ENCODE results near the gene VPS18.
A peak's percentile ranks its signal among the peaks of the same experiment; 100 is the strongest.
"Not testable (repeated sequence)": the region's sequence is repeated elsewhere in the genome, so short reads cannot be mapped to it uniquely, and the experiment has no call there.

VPS18 gene

GRCh38 chr15:40893733-40894680, at the start of gene VPS18:
Gene VPS18 (plus strand): TSS chr15:40894450. CDS start chr15:40894769, 319 bp downstream.
- DNase-seq (ENCODE audit: low read depth): peak; percentile 99

GRCh38 chr15:40844696-40845030, 49.6 kb upstream of the VPS18 start:
- DNase-seq (ENCODE audit: low read depth): no peak

GRCh38 chr15:40845036-40845435, 49.2 kb upstream of the VPS18 start:
- no peak for DNase-seq (ENCODE audit: low read depth)

DNA sequence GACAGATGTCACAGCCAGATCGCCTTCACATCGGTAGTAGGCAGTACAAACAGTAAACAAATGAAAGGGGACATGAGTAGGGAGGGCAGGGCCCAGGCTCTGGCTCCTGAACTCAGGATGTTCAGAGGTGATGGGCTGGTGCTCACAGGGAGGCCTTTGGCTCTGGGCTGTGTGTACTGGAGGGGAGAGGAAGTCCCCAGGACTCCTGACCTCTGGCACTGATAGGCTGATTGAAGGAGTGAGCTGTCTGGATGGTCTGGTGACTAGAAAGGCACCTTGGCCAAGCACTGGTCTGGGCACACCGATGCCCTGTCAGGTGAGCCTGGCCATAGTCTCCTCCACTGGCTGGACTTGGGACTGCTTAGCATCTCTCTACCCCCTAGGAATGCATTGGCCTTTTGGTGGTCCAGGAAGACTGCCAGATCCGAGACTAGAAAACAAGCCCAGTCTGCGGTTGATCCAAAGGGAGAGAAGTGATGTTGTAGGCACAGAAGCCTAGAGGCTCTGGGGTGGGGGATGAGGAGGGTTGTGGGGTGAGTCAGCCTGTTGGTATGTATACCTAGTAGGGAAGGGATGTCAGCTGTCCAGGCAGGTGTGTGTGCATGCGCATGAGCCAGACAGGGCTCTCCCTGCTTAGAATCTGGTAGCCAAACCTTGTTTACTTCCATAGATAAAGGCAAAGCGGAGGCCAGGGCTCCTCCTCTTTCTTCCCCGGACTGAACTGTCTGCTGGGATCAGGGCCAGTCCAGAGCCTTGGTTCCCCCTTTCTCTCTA, 48.6 kb upstream of the VPS18 start:
- no peak for DNase-seq (ENCODE audit: low read depth)

GRCh38 chr15:40846841-40847222, 47.4 kb upstream of the VPS18 start:
- DNase-seq (ENCODE audit: low read depth): no peak

DNA sequence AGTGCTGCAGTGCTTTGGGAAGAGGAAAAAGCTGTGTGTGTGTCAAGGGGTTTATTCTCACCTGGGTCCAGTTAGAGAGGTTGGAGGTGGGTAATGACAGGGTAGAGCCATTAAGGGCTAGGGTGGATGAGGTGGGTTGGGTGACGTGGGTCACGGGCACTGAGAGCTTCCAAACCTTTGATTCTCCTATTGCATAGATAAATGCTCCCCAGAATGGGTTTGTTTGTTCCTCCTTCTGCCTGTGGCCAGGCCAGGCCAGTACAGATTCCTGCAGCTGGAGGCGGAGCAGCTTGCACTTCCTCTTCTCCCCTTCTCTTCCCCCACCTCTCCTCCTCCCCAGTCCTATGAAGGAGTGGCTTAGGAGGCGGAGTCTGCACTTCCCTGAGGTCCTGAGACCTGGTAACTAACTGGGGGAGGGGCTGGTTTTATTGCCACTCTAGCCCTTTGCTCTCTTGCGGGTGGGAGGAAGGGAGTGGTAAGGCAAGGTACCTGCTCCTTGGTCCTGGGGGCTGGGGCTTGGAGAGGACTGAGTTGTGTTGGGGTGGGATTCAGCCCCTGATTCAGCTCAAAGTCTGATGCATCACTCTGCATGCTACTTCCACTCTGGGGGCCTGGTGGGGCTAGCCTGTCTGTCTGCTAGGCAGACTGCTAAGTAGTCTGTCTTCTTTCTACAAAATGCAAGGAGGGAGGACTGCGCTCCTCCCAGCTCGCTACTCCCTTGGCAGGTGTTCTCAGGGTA, 46.9 kb upstream of the VPS18 start:
- no peak for DNase-seq (ENCODE audit: low read depth)

DNA sequence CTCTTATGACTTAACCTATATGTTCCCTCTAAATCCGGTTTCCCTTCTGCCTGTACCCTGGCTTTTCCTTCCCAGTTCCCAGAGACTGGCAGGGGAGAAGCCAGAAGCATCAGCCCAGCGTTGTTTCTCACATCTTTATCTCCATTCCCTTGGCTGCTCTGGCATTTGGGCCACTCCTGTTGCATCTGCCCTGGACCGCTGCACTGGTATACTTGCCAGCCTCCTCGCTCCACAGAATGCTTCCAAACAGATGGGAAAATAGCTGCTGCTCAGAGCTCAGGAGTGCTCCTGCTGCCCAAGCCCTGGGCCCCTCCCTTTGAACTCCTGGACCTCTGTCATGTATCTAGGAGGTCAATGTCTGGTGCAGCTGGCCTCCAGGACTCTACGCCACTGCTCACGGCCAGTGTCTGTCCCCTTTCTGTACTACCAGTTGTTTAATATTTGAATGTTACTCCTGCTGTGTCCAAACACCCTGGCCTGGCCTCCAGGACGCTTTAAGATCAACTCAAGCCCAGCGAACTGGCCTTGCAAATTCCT, 43.6 kb upstream of the VPS18 start:
- no peak for DNase-seq (ENCODE audit: low read depth)

DNA sequence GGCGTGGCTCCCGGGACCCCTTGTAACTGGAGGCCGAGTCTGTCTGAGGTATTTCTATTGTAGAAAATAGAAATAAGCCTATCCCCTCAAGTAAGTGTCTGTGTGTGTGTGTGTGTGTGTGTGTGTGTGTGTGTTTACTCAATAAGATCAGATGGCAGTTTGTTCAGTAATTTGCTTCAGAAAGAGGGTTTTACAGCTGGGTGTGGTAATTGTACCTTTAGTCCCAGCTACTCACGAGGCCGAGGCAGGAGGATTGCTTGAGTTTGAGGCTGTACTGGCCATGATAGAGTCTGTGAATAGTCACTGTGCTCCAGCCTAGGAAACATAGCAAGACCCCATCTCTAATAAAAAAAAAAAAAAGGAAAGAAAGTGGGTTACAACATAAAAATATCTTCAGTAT, 41.7 kb upstream of the VPS18 start:
- DNase-seq (ENCODE audit: low read depth): no peak

- no peak for DNase-seq (ENCODE audit: low read depth)
Observed at GRCh38 chr15:40853241-40853890, 40.9 kb upstream of the VPS18 start.

- no peak for DNase-seq (ENCODE audit: low read depth)
Observed at GRCh38 chr15:40854161-40854560, 40.1 kb upstream of the VPS18 start.

DNA sequence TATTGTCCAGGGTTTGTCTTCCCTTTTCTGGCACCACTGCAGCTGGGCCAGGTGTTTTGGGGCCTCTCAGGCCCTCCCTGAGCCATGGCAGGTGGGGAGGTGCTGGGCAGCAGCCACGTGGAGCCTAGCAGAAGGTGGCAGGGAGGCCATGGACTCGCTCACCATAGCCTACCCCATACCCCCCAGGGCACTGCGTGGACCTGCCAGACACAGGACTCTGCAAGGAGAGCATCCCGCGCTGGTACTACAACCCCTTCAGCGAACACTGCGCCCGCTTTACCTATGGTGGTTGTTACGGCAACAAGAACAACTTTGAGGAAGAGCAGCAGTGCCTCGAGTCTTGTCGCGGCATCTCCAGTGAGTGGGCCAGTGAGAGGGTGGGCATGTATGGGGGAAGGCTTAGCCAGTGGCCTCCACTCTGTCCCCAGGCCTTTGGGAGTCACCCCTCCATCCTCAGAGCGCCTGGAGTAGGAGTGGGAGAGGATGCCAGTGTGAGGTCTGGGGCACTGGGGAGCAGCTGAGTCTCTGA, 38.5 kb upstream of the VPS18 start:
- no peak for DNase-seq (ENCODE audit: low read depth)

DNA sequence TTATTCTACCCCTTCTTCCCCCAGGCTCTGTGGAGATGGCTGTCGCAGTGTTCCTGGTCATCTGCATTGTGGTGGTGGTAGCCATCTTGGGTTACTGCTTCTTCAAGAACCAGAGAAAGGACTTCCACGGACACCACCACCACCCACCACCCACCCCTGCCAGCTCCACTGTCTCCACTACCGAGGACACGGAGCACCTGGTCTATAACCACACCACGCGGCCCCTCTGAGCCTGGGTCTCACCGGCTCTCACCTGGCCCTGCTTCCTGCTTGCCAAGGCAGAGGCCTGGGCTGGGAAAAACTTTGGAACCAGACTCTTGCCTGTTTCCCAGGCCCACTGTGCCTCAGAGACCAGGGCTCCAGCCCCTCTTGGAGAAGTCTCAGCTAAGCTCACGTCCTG, 37.5 kb upstream of the VPS18 start:
- DNase-seq (ENCODE audit: low read depth): no peak

- peak; percentile 76 for DNase-seq (ENCODE audit: low read depth)
Observed at GRCh38 chr15:40857601-40858341, 36.5 kb upstream of the VPS18 start.

DNA sequence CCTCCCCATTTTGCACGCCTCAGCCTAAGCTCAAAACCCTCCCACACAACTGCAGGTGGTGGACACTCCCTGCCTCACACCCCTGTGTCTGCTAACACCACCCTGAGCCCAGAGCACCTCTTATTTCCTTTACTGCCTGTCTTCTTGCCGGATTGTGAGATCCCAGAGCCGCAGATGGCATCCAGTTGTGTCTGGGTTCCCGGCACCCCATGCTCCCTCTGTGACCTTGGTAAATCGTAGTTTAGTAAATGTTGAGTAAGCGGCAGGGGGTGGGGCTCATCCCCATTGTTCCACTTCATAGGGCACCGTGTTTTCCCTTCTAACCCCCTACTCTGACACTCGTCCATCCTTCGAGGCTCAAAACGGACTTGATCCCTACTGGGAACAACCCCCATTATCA, 35.5 kb upstream of the VPS18 start:
- no peak for DNase-seq (ENCODE audit: low read depth)

- DNase-seq (ENCODE audit: low read depth): peak; percentile 69
Observed at GRCh38 chr15:40859206-40859851, 34.9 kb upstream of the VPS18 start.

DNA sequence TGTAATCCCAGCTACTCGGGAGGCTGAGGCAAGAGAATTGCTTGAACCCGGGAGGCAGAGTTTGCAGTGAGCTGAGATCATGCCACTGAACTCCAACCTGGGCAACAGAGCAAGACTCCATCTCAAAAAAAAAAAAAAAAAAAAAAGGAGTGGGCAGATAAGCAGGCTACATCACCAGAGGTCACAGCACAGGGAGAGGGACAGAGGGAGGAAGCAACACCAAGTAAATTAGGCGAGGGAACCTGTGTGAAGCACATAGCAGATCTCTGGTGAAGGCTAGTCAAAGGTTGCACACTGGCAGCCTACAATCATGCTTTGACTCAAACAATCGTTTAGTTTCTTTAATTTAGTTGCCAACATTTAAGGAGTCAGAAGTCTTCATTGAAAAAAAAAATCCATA, 33.1 kb upstream of the VPS18 start:
- DNase-seq (ENCODE audit: low read depth): not testable (repeated sequence)

GRCh38 chr15:40863660-40864270, 30.5 kb upstream of the VPS18 start:
- DNase-seq (ENCODE audit: low read depth): no peak

- no peak for DNase-seq (ENCODE audit: low read depth)
Observed at GRCh38 chr15:40867199-40867598, 27.1 kb upstream of the VPS18 start.

DNA sequence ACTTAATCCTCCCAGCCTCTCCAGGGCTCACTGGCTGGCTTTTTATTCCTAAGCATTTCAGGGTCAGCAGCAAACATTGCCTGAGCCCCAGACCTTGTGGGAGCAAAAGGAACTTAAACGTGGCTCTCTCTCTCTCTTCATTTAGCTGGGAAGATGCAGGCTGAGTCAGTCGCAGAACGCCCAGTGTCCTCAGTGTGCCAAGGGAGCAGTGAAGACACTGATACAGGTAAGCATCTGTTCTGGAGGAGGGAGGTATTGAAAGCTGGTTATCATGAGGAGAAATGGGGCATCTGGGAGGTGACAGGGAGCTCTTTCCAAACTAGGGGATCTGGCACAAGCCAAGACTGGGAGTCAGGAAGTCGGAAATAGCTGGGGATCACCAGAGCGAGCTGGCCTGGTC, 24.6 kb upstream of the VPS18 start:
- DNase-seq (ENCODE audit: low read depth): no peak

DNA sequence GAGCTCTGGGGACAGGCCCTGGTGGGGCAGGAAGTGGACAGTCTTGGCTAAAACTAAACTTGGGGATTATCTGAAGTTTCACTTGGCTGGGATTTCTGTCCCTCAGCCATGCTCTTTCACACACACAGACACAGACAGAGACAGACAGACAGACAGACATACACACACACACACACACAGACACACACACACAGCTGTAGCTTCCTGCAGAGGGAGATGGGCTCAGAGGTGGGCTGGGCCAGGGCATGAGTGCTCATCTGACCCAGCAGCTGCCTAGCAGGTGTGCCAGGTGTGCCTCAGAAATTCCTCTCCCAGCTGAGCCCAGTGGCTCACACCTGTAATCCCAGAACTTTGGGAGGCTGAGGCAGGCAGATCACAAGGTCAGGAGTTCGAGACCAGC, 23.5 kb upstream of the VPS18 start:
- DNase-seq (ENCODE audit: low read depth): no peak

All from stimulated activated CD8-positive, alpha-beta memory T cell treated with anti-CD3 and anti-CD28 coated beads, Interleukin-15, amount 100 ng/mL, for 1 hour (primary cell).